Measurements from ENCODE around the gene KLK12.

KLK12 gene

GRCh38 chr19:51082611-51083010, 47.8 kb upstream of the KLK12 start, which contains the start of gene KLK14:
KLK14 (minus strand) TSS chr19:51082887; CDS start chr19:51082614, 273 bp downstream.
- Histone ChIP-seq H2AFZ (ENCODE audit: low read depth) (no peak within 1 kb of the TSS), H3K36me3 (ENCODE audit: insufficient read depth) (no peaks in the 10 kb centered on the region), H3K4me1 (ENCODE audit: low read depth, poor library complexity, severe bottlenecking) (no peaks in the 10 kb centered on the region), H3K4me2 (no peak within 1 kb of the TSS), H3K79me2 (ENCODE audit: insufficient read depth, low read depth) (no peaks in the 10 kb centered on the region), H3K4me3 (IDR thresholded peaks at IDR 0.05; ENCODE audit: insufficient read depth, low read depth, low read length) (no peak within 1 kb of the TSS), H3K27me3 (ENCODE audit: insufficient read depth, low read depth) (peaks cover 24% of the 10 kb centered on the region; the same call in 1 of the 2 replicates), H3K27ac (no peak within 1 kb of the TSS), H3K9ac (no peak within 1 kb of the TSS), H4K20me1 (ENCODE audit: insufficient read depth) (no peaks in the 10 kb centered on the region)
- no peak for TF ChIP-seq CTCF (conservative IDR thresholded peaks at IDR 0.05; ENCODE audit: low read depth, low read length)

- no peak for TF ChIP-seq CTCF (conservative IDR thresholded peaks at IDR 0.05; ENCODE audit: low read depth, low read length)
- Histone ChIP-seq H3K27ac (no peak overlapping the region), H3K4me3 (IDR thresholded peaks at IDR 0.05; ENCODE audit: insufficient read depth, low read depth, low read length) (no peak overlapping the region), H3K27me3 (ENCODE audit: insufficient read depth, low read depth) (peaks cover 24% of the 10 kb centered on the region; the same call in 1 of the 2 replicates), H3K36me3 (ENCODE audit: insufficient read depth) (no peaks in the 10 kb centered on the region), H3K4me2 (no peak overlapping the region), H2AFZ (ENCODE audit: low read depth) (no peak overlapping the region), H4K20me1 (ENCODE audit: insufficient read depth) (no peaks in the 10 kb centered on the region), H3K79me2 (ENCODE audit: insufficient read depth, low read depth) (no peaks in the 10 kb centered on the region), H3K9ac (no peak overlapping the region), H3K4me1 (ENCODE audit: low read depth, poor library complexity, severe bottlenecking) (no peaks in the 10 kb centered on the region)
Observed at GRCh38 chr19:51081476-51081875, 46.7 kb upstream of the KLK12 start.

DNA sequence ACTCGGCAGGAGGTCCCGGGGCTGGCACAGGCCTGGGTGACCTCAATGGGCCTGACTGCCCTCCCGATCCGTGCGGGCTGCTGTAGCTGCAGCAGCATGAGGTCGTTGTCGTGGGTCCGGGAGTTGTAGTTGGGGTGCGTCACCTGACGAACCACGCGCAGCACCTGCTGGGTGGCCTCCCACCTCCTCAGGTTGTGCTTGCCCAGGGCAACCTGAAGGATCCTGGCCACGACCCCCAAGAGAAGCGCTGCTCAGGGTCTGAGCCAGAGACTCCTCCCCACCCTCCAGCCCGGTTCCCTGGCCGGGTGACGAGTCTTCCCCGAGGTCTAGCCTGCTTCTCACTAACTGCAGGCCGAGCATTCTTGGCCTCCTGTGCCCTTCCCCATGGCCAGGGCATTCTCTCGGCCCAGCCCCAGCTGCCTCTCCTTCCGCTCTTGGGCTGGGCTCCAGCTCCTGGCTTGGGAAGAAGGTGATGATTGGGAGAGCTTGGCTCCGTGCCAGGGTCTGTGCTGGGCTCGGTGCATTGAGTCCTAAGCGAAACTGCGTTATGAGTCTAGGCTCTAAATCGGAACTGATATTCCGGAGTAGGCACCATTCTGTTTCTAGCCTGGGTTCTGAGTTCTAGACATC, 44.8 kb upstream of the KLK12 start:
- no peak overlapping the region for H3K4me3 ChIP-seq (IDR thresholded peaks at IDR 0.05; ENCODE audit: insufficient read depth, low read depth, low read length)
- H3K4me2 ChIP-seq, result no peak overlapping the region
- H3K9ac ChIP-seq, result no peak overlapping the region
- H3K4me1 ChIP-seq (ENCODE audit: low read depth, poor library complexity, severe bottlenecking), result no peaks in the 10 kb centered on the region
- H3K79me2 ChIP-seq (ENCODE audit: insufficient read depth, low read depth), result no peaks in the 10 kb centered on the region
- no peaks in the 10 kb centered on the region for H4K20me1 ChIP-seq (ENCODE audit: insufficient read depth)
- no peak overlapping the region for H3K27ac ChIP-seq
- TF ChIP-seq CTCF (conservative IDR thresholded peaks at IDR 0.05; ENCODE audit: low read depth, low read length), result no peak
- peaks cover 24% of the 10 kb centered on the region; the same call in 1 of the 2 replicates for H3K27me3 ChIP-seq (ENCODE audit: insufficient read depth, low read depth)
- no peaks in the 10 kb centered on the region for H3K36me3 ChIP-seq (ENCODE audit: insufficient read depth)
- H2AFZ ChIP-seq (ENCODE audit: low read depth), result no peak overlapping the region

GRCh38 chr19:51078731-51079130, 43.9 kb upstream of the KLK12 start:
- H2AFZ ChIP-seq (ENCODE audit: low read depth), result no peak overlapping the region
- no peak for TF ChIP-seq CTCF (conservative IDR thresholded peaks at IDR 0.05; ENCODE audit: low read depth, low read length)
- no peaks in the 10 kb centered on the region for H3K79me2 ChIP-seq (ENCODE audit: insufficient read depth, low read depth)
- H3K4me2 ChIP-seq, result no peak overlapping the region
- no peak overlapping the region for H3K27ac ChIP-seq
- no peak overlapping the region for H3K9ac ChIP-seq
- H3K27me3 ChIP-seq (ENCODE audit: insufficient read depth, low read depth), result peaks cover 24% of the 10 kb centered on the region; the same call in 1 of the 2 replicates
- no peak overlapping the region for H3K4me3 ChIP-seq (IDR thresholded peaks at IDR 0.05; ENCODE audit: insufficient read depth, low read depth, low read length)
- no peaks in the 10 kb centered on the region for H3K36me3 ChIP-seq (ENCODE audit: insufficient read depth)
- no peaks in the 10 kb centered on the region for H4K20me1 ChIP-seq (ENCODE audit: insufficient read depth)
- no peaks in the 10 kb centered on the region for H3K4me1 ChIP-seq (ENCODE audit: low read depth, poor library complexity, severe bottlenecking)
